Calu3 (cell line): ENCODE data around the gene ABHD17C. TPM values are rescaled to one million over a fixed set of nuclear protein-coding genes. Genes with fewer than 3 reads are reported as not detected.

ENCODE experiments used
- total RNA-seq: library from RNA; stranded (reverse); gene quantifications from 2 replicates; pipeline ENCODE4 v1.2.3, GENCODE V29; 2022

ABHD17C gene
- total RNA-seq, 1 experiment from 2014 or later = 69.7 TPM

Other genes with a start within 250 kb of the ABHD17C start
- 1.8 and 4.1 TPM in 2 replicates for gene CEMIP, start 84.1 kb downstream of the ABHD17C start, total RNA-seq